ENCODE results near the gene FAAP100.

The FAAP100 gene

GRCh38 chr17:81566461-81567126 lies 14.4 kb upstream of the FAAP100 start:
- Histone ChIP-seq H3K27ac (ENCODE audit: low read depth, low read length) (peak overlapping the region; percentile 63), H3K27me3 (ENCODE audit: control insufficient read depth in 1 of 2, insufficient read depth in 2 of 2, low read length in 2 of 2) (no peaks in the 10 kb centered on the region), H3K36me3 (ENCODE audit: control insufficient read depth in 1 of 2, insufficient read depth in 2 of 2, low read length in 2 of 2) (peaks cover 40 to 85% of the 10 kb centered on the region in 2 donors), H3K4me1 (ENCODE audit: control insufficient read depth in 1 of 2, insufficient read depth in 2 of 2, low read length in 2 of 2) (peaks cover 15 to 27% of the 10 kb centered on the region in 2 donors), H3K9ac (ENCODE audit: low read depth in 1 of 2, low read length in 2 of 2) (peak overlapping the region in 1 of 2 donors; percentile 40), H3K9me3 (ENCODE audit: control insufficient read depth in 1 of 2, low read length in 2 of 2) (no peaks in the 10 kb centered on the region), H3K4me3 (ENCODE audit: low read depth in 1 of 2, low read length in 2 of 2) (peak overlapping the region in 1 of 2 donors; percentile 29)

GRCh38 chr17:81565231-81565630 lies 13.1 kb upstream of the FAAP100 start:
- H3K4me1 ChIP-seq (ENCODE audit: control insufficient read depth in 1 of 2, insufficient read depth in 2 of 2, low read length in 2 of 2) = peaks cover 15 to 27% of the 10 kb centered on the region in 2 donors
- H3K4me3 ChIP-seq (ENCODE audit: low read depth in 1 of 2, low read length in 2 of 2) = no peak overlapping the region

GRCh38 chr17:81564778-81565177 lies 12.6 kb upstream of the FAAP100 start:
- Histone ChIP-seq H3K9ac (ENCODE audit: low read depth in 1 of 2, low read length in 2 of 2) (no peak overlapping the region), H3K36me3 (ENCODE audit: control insufficient read depth in 1 of 2, insufficient read depth in 2 of 2, low read length in 2 of 2) (peaks cover 25 to 72% of the 10 kb centered on the region in 2 donors), H3K27ac (ENCODE audit: low read depth, low read length) (no peak overlapping the region), H3K27me3 (ENCODE audit: control insufficient read depth in 1 of 2, insufficient read depth in 2 of 2, low read length in 2 of 2) (no peaks in the 10 kb centered on the region), H3K4me1 (ENCODE audit: control insufficient read depth in 1 of 2, insufficient read depth in 2 of 2, low read length in 2 of 2) (peaks cover 15 to 27% of the 10 kb centered on the region in 2 donors), H3K9me3 (ENCODE audit: control insufficient read depth in 1 of 2, low read length in 2 of 2) (no peaks in the 10 kb centered on the region), H3K4me3 (ENCODE audit: low read depth in 1 of 2, low read length in 2 of 2) (no peak overlapping the region)

More at GRCh38 chr17:81565231-81565630, 13.1 kb upstream of the FAAP100 start:
- H3K27me3 ChIP-seq (ENCODE audit: control insufficient read depth in 1 of 2, insufficient read depth in 2 of 2, low read length in 2 of 2) = no peaks in the 10 kb centered on the region
- H3K9ac ChIP-seq (ENCODE audit: low read depth in 1 of 2, low read length in 2 of 2) = no peak overlapping the region
- no peak overlapping the region for H3K27ac ChIP-seq (ENCODE audit: low read depth, low read length)
- no peaks in the 10 kb centered on the region for H3K9me3 ChIP-seq (ENCODE audit: control insufficient read depth in 1 of 2, low read length in 2 of 2)
- peaks cover 30 to 77% of the 10 kb centered on the region in 2 donors for H3K36me3 ChIP-seq (ENCODE audit: control insufficient read depth in 1 of 2, insufficient read depth in 2 of 2, low read length in 2 of 2)

- Histone ChIP-seq H3K9me3 (ENCODE audit: control insufficient read depth in 1 of 2, low read length in 2 of 2) (no peaks in the 10 kb centered on the region), H3K4me3 (ENCODE audit: low read depth in 1 of 2, low read length in 2 of 2) (no peak overlapping the region), H3K27ac (ENCODE audit: low read depth, low read length) (no peak overlapping the region), H3K9ac (ENCODE audit: low read depth in 1 of 2, low read length in 2 of 2) (no peak overlapping the region), H3K36me3 (ENCODE audit: control insufficient read depth in 1 of 2, insufficient read depth in 2 of 2, low read length in 2 of 2) (peaks cover 18 to 70% of the 10 kb centered on the region in 2 donors), H3K27me3 (ENCODE audit: control insufficient read depth in 1 of 2, insufficient read depth in 2 of 2, low read length in 2 of 2) (no peaks in the 10 kb centered on the region), H3K4me1 (ENCODE audit: control insufficient read depth in 1 of 2, insufficient read depth in 2 of 2, low read length in 2 of 2) (peaks cover 15 to 27% of the 10 kb centered on the region in 2 donors)
Measured at GRCh38 chr17:81563861-81564586, 11.9 kb upstream of the FAAP100 start.

DNA sequence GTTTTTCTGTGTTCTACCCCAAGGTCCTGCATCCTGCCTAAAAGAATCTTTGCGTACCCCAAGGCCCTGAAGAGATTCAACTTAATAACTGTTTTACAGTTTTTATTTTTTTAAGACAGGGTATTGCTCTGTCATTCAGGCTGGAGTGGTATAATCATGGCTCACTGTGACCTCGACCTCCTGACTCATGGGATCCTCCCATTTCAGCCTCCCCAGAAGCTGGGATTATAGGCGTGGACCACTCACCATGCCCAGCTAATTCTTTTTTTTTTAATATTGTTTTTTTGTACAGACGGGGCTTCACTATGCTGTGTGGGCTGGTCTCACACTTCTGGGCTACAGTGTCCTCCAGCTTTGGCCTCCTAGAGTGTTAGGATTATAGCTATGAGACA lies 9.3 kb upstream of the FAAP100 start:
- no peaks in the 10 kb centered on the region for H3K27me3 ChIP-seq (ENCODE audit: control insufficient read depth in 1 of 2, insufficient read depth in 2 of 2, low read length in 2 of 2)
- H3K36me3 ChIP-seq (ENCODE audit: control insufficient read depth in 1 of 2, insufficient read depth in 2 of 2, low read length in 2 of 2) = peaks cover 15 to 75% of the 10 kb centered on the region in 2 donors
- no peak overlapping the region for H3K9ac ChIP-seq (ENCODE audit: low read depth in 1 of 2, low read length in 2 of 2)
- H3K27ac ChIP-seq (ENCODE audit: low read depth, low read length) = no peak overlapping the region
- H3K4me3 ChIP-seq (ENCODE audit: low read depth in 1 of 2, low read length in 2 of 2) = no peak overlapping the region
- H3K9me3 ChIP-seq (ENCODE audit: control insufficient read depth in 1 of 2, low read length in 2 of 2) = no peaks in the 10 kb centered on the region
- H3K4me1 ChIP-seq (ENCODE audit: control insufficient read depth in 1 of 2, insufficient read depth in 2 of 2, low read length in 2 of 2) = peaks cover 18 to 27% of the 10 kb centered on the region in 2 donors

GRCh38 chr17:81558941-81559806 lies 7.0 kb upstream of the FAAP100 start:
- H3K4me3 ChIP-seq (ENCODE audit: low read depth in 1 of 2, low read length in 2 of 2) = no peak overlapping the region
- H3K27ac ChIP-seq (ENCODE audit: low read depth, low read length) = no peak overlapping the region
- H3K9me3 ChIP-seq (ENCODE audit: control insufficient read depth in 1 of 2, low read length in 2 of 2) = no peaks in the 10 kb centered on the region
- no peak overlapping the region for H3K9ac ChIP-seq (ENCODE audit: low read depth in 1 of 2, low read length in 2 of 2)
- H3K36me3 ChIP-seq (ENCODE audit: control insufficient read depth in 1 of 2, insufficient read depth in 2 of 2, low read length in 2 of 2) = peaks cover 15 to 56% of the 10 kb centered on the region in 2 donors
- peaks cover 21 to 29% of the 10 kb centered on the region in 2 donors for H3K4me1 ChIP-seq (ENCODE audit: control insufficient read depth in 1 of 2, insufficient read depth in 2 of 2, low read length in 2 of 2)
- no peaks in the 10 kb centered on the region for H3K27me3 ChIP-seq (ENCODE audit: control insufficient read depth in 1 of 2, insufficient read depth in 2 of 2, low read length in 2 of 2)

DNA sequence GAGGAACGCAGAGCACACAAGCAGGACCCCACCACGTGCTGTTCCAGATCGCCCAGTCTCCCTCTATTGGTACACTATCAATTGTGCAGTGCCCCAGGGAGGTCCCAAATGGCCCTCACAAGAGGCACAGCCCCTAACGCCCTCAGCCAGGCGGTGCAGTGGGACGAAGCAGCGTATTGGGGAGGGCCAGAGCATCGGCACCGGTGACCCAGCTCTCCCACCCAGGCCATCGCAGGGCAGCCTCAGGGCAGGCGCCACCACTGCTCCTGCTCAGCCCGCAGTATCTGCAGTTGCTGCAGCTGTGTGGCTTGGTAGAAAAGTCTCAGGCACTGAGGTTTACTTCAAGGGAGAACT lies 5.9 kb upstream of the FAAP100 start:
- Histone ChIP-seq H3K9me3 (ENCODE audit: control insufficient read depth in 1 of 2, low read length in 2 of 2) (no peaks in the 10 kb centered on the region), H3K9ac (ENCODE audit: low read depth in 1 of 2, low read length in 2 of 2) (no peak overlapping the region)

DNA sequence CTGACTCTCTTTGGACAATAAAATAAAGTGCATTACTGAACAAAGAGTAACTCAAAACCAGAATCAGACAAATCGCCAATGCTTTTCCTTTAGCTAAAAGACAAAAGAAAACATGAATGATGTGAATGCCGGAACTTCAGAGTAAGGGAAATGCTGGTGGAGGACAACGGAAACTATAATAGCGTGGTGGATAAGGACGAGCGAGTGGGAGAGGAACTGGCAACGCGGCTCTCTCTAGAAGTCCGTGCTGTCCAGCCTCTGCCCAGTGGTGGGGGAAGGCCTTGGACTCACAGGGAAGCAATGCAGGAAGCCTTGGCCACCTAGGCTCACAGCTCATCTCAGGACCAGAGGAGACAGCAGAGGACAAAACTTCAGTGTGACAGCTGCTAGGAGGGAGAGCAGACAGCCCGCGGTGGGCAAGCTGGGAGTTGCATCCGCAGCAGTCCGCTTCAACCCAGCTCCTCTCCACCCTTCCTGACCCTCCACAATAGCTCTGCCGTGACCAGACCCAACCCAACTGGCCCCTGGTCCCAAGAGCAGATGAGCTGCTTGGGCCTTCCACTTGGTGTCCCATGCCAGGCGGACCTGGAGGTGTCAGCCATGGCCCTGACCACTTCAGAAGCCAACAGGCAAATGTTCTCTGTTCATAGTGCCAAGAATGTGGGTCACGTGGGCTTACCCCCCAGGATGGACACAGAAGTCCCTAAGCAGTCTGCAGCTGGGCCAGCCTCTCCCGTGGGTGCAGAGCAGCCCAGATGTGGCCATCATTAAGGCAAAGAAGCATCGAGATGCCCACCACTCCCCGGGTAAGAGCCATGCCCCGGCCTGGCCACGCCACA lies 5.3 kb upstream of the FAAP100 start:
- peak overlapping the region in 1 of 2 donors; percentile 2 for H3K9ac ChIP-seq (ENCODE audit: low read depth in 1 of 2, low read length in 2 of 2)
- no peaks in the 10 kb centered on the region for H3K9me3 ChIP-seq (ENCODE audit: control insufficient read depth in 1 of 2, low read length in 2 of 2)
- H3K27me3 ChIP-seq (ENCODE audit: control insufficient read depth in 1 of 2, insufficient read depth in 2 of 2, low read length in 2 of 2) = no peaks in the 10 kb centered on the region
- H3K36me3 ChIP-seq (ENCODE audit: control insufficient read depth in 1 of 2, insufficient read depth in 2 of 2, low read length in 2 of 2) = peaks cover 13 to 43% of the 10 kb centered on the region in 2 donors
- H3K4me1 ChIP-seq (ENCODE audit: control insufficient read depth in 1 of 2, insufficient read depth in 2 of 2, low read length in 2 of 2) = peaks cover 32 to 45% of the 10 kb centered on the region in 2 donors
- no peak overlapping the region for H3K27ac ChIP-seq (ENCODE audit: low read depth, low read length)
- H3K4me3 ChIP-seq (ENCODE audit: low read depth in 1 of 2, low read length in 2 of 2) = no peak overlapping the region

More for the DNA sequence above, 5.9 kb upstream of the FAAP100 start:
- Histone ChIP-seq H3K36me3 (ENCODE audit: control insufficient read depth in 1 of 2, insufficient read depth in 2 of 2, low read length in 2 of 2) (peaks cover 15 to 46% of the 10 kb centered on the region in 2 donors), H3K27me3 (ENCODE audit: control insufficient read depth in 1 of 2, insufficient read depth in 2 of 2, low read length in 2 of 2) (no peaks in the 10 kb centered on the region), H3K27ac (ENCODE audit: low read depth, low read length) (no peak overlapping the region), H3K4me1 (ENCODE audit: control insufficient read depth in 1 of 2, insufficient read depth in 2 of 2, low read length in 2 of 2) (peaks cover 31 to 40% of the 10 kb centered on the region in 2 donors), H3K4me3 (ENCODE audit: low read depth in 1 of 2, low read length in 2 of 2) (no peak overlapping the region)

- Histone ChIP-seq H3K4me1 (ENCODE audit: control insufficient read depth in 1 of 2, insufficient read depth in 2 of 2, low read length in 2 of 2) (peaks cover 32 to 45% of the 10 kb centered on the region in 2 donors), H3K27ac (ENCODE audit: low read depth, low read length) (no peak overlapping the region), H3K9ac (ENCODE audit: low read depth in 1 of 2, low read length in 2 of 2) (peak overlapping the region; percentile 20 to 38), H3K4me3 (ENCODE audit: low read depth in 1 of 2, low read length in 2 of 2) (peak overlapping the region in 1 of 2 donors; percentile 23), H3K9me3 (ENCODE audit: control insufficient read depth in 1 of 2, low read length in 2 of 2) (no peaks in the 10 kb centered on the region), H3K36me3 (ENCODE audit: control insufficient read depth in 1 of 2, insufficient read depth in 2 of 2, low read length in 2 of 2) (peaks cover 11 to 40% of the 10 kb centered on the region in 2 donors), H3K27me3 (ENCODE audit: control insufficient read depth in 1 of 2, insufficient read depth in 2 of 2, low read length in 2 of 2) (no peaks in the 10 kb centered on the region)
Measured at GRCh38 chr17:81556863-81557262, 4.7 kb upstream of the FAAP100 start.

Measured in duodenal mucosa (tissue), 2 donors.